Astrocyte of the cerebellum (primary cell): ENCODE data around the gene FSCN2.

Experiments
- DNase-seq: peaks from one replicate; pipeline ENCODE4 v3.0.0-alpha.2; 2011; ENCODE audit warnings: low read depth
- H3K4me3 ChIP-seq: 2 replicates; pipeline ENCODE4 v1.5.1; 2011; ENCODE audit warnings: mild to moderate bottlenecking, low read depth, low read length, moderate library complexity
- in situ Hi-C: cut with HindIII; loops from 2 replicates; pipeline ENCODE4 v1.10.0; 2017; ENCODE audit warnings: low sequenced_read_pairs
- TF ChIP-seq, protein P1 (sequence below): IDR thresholded peaks from 2 replicates; pipeline ENCODE4 v1.5.1; 2012; ENCODE audit warnings: low read length, low read depth, moderate library complexity, mild to moderate bottlenecking; ENCODE audit errors: missing control alignments

FSCN2 gene

DNA sequence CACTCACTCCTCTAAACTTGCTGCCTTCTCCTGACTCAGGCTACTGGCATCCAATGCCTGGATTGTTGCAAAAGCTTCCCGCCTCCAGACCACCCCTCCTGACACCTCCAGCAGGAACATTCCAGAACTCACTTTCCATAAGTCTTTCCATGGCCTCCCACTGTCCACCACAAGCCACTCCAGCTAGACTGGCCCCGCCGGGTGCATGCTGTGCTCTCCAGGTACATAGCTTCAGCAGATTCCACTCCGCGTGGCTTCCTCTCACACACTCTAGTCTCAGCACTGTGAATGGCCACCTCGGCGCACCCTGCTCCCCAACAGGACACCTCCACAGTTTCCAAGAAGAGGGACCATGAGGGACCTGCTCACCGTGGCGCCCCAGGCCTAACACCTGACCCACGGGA is 49.9 kb downstream of the FSCN2 start:
- DNase-seq: no peak
- in situ Hi-C loops: no loop called here
- TF ChIP-seq, protein P1, sequence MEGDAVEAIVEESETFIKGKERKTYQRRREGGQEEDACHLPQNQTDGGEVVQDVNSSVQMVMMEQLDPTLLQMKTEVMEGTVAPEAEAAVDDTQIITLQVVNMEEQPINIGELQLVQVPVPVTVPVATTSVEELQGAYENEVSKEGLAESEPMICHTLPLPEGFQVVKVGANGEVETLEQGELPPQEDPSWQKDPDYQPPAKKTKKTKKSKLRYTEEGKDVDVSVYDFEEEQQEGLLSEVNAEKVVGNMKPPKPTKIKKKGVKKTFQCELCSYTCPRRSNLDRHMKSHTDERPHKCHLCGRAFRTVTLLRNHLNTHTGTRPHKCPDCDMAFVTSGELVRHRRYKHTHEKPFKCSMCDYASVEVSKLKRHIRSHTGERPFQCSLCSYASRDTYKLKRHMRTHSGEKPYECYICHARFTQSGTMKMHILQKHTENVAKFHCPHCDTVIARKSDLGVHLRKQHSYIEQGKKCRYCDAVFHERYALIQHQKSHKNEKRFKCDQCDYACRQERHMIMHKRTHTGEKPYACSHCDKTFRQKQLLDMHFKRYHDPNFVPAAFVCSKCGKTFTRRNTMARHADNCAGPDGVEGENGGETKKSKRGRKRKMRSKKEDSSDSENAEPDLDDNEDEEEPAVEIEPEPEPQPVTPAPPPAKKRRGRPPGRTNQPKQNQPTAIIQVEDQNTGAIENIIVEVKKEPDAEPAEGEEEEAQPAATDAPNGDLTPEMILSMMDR: no peak
- H3K4me3 ChIP-seq: no peak overlapping the region

DNA sequence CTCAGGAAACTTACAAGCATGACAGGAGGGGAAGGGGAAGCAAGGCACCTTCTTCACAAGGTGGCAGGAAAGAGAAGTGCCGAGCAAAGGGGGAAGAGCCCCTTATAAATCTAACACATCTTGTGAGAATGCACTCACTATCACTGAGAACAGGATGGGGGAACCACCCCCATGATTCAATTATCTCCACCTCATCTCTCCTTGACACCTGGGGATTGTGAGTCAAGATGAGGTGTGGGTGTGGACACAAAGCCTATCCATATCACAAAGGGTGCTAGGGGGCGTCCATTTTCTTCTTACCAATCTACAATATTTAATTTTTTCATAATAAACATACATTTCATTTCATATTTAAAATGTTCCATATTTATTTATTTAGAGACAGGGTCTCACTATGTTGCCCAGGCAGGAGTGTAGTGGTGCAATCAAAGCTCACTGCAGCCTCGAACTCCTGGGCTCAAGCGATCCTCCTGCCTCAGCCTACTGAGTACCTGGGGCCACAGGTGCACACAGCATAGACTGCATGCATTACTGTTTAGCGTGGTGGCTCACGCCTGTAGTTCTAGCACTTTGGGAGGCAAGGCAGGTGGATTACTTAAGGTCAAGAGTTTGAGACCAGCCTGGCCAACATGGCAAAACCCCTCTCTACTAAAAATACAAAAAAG is 50.5 kb downstream of the FSCN2 start:
- DNase-seq: no peak
- in situ Hi-C loops: no loop called here
- TF ChIP-seq, protein P1: no peak
- no peak overlapping the region for H3K4me3 ChIP-seq

GRCh38 chr17:81579298-81579697 is 51.1 kb downstream of the FSCN2 start:
- TF ChIP-seq, protein P1: no peak
- no peak overlapping the region for H3K4me3 ChIP-seq
- DNase-seq: no peak
- in situ Hi-C loops: no loop called here

DNA sequence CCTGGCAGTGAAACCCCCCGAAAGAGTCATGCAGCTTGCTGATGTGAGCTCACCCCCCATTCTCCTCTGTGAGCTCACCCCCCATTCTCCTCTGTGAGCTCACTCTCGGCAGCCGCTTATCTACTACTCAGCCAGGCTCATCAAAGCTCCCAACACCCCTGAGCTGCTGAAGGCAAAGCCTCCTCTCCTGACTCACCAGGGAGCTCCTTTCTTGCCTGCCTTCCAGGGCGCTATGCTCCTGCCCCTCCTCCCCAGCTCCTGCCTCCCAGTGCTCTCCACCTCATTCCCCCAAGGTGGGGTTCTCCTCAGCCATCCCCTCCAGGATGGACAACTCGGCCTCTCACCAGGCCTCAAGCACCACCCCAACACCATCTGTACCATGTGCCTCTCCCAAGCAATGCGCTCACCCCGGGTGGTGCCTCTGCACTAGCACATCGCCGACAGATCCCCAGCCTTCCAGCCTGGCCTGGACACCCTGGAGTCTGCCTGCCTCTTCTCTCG is 51.7 kb downstream of the FSCN2 start:
- no peak for DNase-seq
- in situ Hi-C loops: no loop called here
- H3K4me3 ChIP-seq: no peak overlapping the region
- TF ChIP-seq, protein P1: no peak

- TF ChIP-seq, protein P1: no peak
- no peak overlapping the region for H3K4me3 ChIP-seq
- in situ Hi-C loops: no loop called here
- no peak for DNase-seq
Observed at GRCh38 chr17:81580481-81580880, 52.3 kb downstream of the FSCN2 start.

- no peak for DNase-seq
- no peak overlapping the region for H3K4me3 ChIP-seq
- in situ Hi-C loops: no loop called here
- TF ChIP-seq, protein P1: no peak
Observed at GRCh38 chr17:81581758-81582157, 53.6 kb downstream of the FSCN2 start.

GRCh38 chr17:81582341-81582740 is 54.2 kb downstream of the FSCN2 start:
- in situ Hi-C loops: no loop called here
- DNase-seq: no peak
- TF ChIP-seq, protein P1: no peak
- H3K4me3 ChIP-seq: no peak overlapping the region
